BJ (cell line): ENCODE data around the gene VIL1. TPM values are rescaled to one million over a fixed set of nuclear protein-coding genes. Genes with fewer than 3 reads are reported as not detected.

ENCODE experiments used
- CTCF ChIA-PET: fragments of 350-600 bp; formaldehyde crosslinking; extraction: SDS; loops from one replicate; lab custom pipeline; 2021; ENCODE audit warnings: antibody characterized with exemption, inconsistent platforms; lab: Yijun Ruan, JAX
- POLR2A ChIA-PET: fragments of 300-600 bp; sonication (Branson Sonifier 250); formaldehyde crosslinking; extraction: SDS; loops from one replicate; lab custom pipeline; 2021; ENCODE audit warnings: antibody characterized with exemption; lab: Charles Lee
- DNase-seq: peaks from one replicate; pipeline ENCODE4 v3.0.0-alpha.2; 2011; ENCODE audit warnings: low read depth
- H3K27me3 ChIP-seq: 2 replicates; pipeline ENCODE4 v1.6.0; 2011; ENCODE audit warnings: low read length; ENCODE audit not compliant: control insufficient read depth, insufficient read depth
- H3K36me3 ChIP-seq: 2 replicates; pipeline ENCODE4 v1.5.1; 2011; ENCODE audit warnings: low read length; ENCODE audit not compliant: control insufficient read depth, insufficient read depth
- H3K4me3 ChIP-seq: 2 replicates; pipeline ENCODE4 v1.5.1; 2011; ENCODE audit warnings: low read depth, mild to moderate bottlenecking, control low read depth, low read length
- polyA plus RNA-seq: library from polyadenylated mRNA; depleted of rRNA; stranded (reverse); fragments of >200 nt; gene quantifications from 2 replicates; pipeline ENCODE4 v1.2.3, GENCODE V29; 2011
- TF ChIP-seq, protein P1 (sequence below): IDR thresholded peaks from 2 replicates; pipeline ENCODE4 v1.5.1; 2011; ENCODE audit warnings: low read depth, mild to moderate bottlenecking, control low read depth, inconsistent platforms, low read length, moderate library complexity; ENCODE audit not compliant: insufficient read depth

VIL1 gene
- polyA plus RNA-seq, 1 experiment: not detected

DNA sequence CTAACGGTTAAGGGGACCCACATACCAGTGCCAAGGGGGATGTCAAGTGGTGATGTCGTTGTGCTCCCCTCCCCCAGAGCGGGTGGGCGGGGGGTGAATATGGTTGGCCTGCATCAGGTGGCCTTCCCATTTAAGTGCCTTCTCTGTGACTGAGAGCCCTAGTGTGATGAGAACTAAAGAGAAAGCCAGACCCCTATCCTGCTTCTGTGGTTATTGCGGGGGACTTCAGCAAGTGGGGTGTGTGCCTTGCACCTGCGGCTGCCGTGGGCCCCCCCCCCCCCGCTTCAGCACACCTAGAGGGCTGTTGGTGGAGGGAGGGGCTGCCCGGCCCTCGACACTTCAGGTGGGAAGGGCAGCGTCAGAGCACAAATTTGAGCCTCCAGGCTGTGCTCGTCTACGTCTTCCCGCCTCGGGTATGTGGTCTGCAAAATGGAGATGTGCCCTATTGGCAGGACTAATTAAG is 13.1 kb upstream of the VIL1 start:
- DNase-seq: no peak
- Histone ChIP-seq H3K27me3 (no peaks in the 10 kb centered on the region), H3K36me3 (peaks cover 25% of the 10 kb centered on the region), H3K4me3 (peak overlapping the region; percentile 1; the same call in 1 of the 2 replicates)
- CTCF ChIA-PET: interaction anchor here (0.5 to 2.5 kb wide), 8 partner anchors 9 to 242 kb away, joined by 4 to 17 read pairs (median 5); no protein-coding TSS in a partner anchor
- POLR2A ChIA-PET: interaction anchor here (0.6 to 1.6 kb wide), 4 partner anchors 8 to 119 kb away, joined by 3 to 21 read pairs (median 4); no protein-coding TSS in a partner anchor
- TF ChIP-seq, protein P1, sequence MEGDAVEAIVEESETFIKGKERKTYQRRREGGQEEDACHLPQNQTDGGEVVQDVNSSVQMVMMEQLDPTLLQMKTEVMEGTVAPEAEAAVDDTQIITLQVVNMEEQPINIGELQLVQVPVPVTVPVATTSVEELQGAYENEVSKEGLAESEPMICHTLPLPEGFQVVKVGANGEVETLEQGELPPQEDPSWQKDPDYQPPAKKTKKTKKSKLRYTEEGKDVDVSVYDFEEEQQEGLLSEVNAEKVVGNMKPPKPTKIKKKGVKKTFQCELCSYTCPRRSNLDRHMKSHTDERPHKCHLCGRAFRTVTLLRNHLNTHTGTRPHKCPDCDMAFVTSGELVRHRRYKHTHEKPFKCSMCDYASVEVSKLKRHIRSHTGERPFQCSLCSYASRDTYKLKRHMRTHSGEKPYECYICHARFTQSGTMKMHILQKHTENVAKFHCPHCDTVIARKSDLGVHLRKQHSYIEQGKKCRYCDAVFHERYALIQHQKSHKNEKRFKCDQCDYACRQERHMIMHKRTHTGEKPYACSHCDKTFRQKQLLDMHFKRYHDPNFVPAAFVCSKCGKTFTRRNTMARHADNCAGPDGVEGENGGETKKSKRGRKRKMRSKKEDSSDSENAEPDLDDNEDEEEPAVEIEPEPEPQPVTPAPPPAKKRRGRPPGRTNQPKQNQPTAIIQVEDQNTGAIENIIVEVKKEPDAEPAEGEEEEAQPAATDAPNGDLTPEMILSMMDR: no peak

DNA sequence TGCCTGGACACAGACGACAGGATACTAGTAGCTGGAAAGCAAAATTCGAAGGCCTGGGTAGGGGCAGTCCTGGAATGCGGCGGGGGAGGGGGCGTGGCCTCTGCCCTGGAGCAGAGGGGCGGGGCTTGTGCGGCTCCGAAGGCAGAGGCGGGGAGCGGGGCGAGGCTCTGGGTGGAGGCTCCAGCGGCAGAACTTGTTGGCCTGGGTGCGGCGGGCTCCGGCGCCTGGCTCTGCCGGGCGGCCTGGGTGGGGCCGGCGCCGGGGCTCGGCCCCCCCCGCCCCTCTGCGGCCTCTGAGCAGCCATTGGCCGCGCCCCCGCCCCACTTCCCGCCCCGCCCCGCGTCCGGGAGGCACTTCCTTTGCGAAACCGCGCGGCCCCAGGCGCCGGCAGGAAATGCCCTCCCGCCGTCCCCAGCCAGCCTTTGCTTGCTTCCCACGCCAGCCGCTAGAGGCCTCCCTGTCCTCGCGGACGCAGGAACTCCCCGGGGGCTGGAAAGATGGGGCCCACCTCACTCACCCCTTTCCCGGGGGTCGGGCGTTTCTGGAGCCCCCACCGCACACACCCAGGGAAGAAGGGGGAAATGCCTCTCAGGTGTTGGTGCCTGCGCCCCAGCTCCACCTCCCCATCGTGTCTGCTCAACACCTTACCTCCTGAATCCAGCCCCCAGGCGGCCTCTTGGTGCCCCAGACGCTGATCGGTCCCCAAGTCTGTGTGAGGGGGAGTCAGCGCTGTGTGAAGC is 12.5 kb upstream of the VIL1 start:
- peak overlapping the region; percentile 28 for H3K4me3 ChIP-seq
- TF ChIP-seq, protein P1: peak; percentile 90
- ChIA-PET CTCF (interaction anchor here (0.5 to 2.5 kb wide), 7 partner anchors 10 to 241 kb away, joined by 4 to 17 read pairs (median 4); no protein-coding TSS in a partner anchor), POLR2A (interaction anchor here (0.6 to 1.6 kb wide), 4 partner anchors 9 to 120 kb away, joined by 3 to 21 read pairs (median 4); no protein-coding TSS in a partner anchor)
- peak; percentile 76 for DNase-seq
- no peaks in the 10 kb centered on the region for H3K27me3 ChIP-seq
- H3K36me3 ChIP-seq: peaks cover 24% of the 10 kb centered on the region

DNA sequence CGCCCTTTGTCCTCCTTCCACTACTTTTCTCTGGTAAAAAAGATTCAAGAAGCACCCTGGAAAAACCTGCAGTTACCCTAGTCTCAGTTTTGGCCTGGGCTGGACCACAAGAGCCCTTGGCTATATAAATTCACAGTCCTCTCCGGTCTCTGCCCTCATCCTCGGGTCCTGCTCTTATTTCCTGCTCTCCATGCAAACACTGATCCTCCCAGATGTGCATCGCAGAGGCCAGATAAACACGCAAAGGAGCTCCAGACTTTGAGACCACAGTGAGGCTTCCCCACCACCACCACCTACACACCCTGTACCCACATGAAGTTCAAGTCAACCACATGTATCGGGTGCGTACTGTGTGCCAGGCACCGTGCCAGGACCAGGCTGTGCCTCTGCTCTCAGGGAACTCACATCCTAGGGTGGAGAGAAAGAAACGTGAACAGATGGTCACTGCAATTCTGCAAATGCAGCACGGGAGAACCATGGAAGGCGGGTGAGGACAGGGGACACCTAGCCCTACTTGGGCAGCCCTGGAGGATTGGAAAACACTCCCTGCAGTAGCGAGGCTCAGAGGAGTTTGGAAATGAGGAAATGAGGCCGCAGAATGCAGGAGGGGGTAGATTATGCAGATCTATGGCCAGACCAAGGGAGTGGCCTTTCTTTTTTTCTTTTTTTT is 11.8 kb upstream of the VIL1 start:
- TF ChIP-seq, protein P1: no peak
- Histone ChIP-seq H3K27me3 (no peaks in the 10 kb centered on the region), H3K36me3 (peaks cover 18% of the 10 kb centered on the region), H3K4me3 (peak overlapping the region; percentile 28)
- DNase-seq: no peak
- CTCF ChIA-PET: interaction anchor here (0.6 to 2.5 kb wide), 6 partner anchors 10 to 240 kb away, joined by 3 to 17 read pairs (median 5); no protein-coding TSS in a partner anchor
- POLR2A ChIA-PET: interaction anchor here (1.6 kb wide), 1 partner anchor 120 kb away, joined by 3 read pairs; no protein-coding TSS in a partner anchor

DNA sequence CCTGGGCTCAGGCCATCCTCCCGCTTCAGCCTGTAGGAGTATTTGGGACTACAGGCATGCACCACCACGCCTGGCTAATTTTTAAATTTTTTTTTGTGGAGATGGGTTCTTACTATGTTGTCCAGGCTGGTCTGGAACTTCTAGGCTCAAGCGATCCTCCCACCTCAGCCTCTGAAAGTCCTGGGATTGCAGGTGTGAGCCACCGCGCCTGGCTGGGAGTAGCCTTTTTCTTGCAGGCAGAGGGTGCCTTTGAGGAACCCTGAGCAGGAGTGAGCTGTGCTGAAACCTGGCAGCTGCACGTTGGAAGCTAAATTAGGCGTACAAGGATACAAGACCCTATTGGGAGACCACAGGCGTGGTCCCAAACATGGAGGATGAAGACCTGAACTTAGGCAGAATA is 11.2 kb upstream of the VIL1 start:
- POLR2A ChIA-PET: interaction anchor here (0.6 to 1.0 kb wide), 2 partner anchors 12 to 114 kb away, joined by 3 to 15 read pairs; no protein-coding TSS in a partner anchor
- no peak for DNase-seq
- no peaks in the 10 kb centered on the region for H3K27me3 ChIP-seq
- CTCF ChIA-PET: interaction anchor here (2.5 kb wide), 1 partner anchor 58 kb away, joined by 17 read pairs; no protein-coding TSS in a partner anchor
- H3K4me3 ChIP-seq: no peak overlapping the region
- TF ChIP-seq, protein P1: no peak
- peaks cover 12% of the 10 kb centered on the region for H3K36me3 ChIP-seq
